A673 (cell line): ENCODE results near the gene C2orf72.

ENCODE experiments used
- EZH2 ChIP-seq: fragments of 200-600 bp; sonication (generic); IDR thresholded peaks from 2 replicates; pipeline ENCODE4 v1.6.1; 2017; ENCODE audit warnings: borderline replicate concordance, low read depth, mild to moderate bottlenecking, mixed read lengths, antibody characterized with exemption, low read length; ENCODE audit not compliant: poor library complexity, severe bottlenecking
- TF ChIP-seq, protein P1 (sequence below): fragments of 300-800, 200-600 bp; sonication (generic); conservative IDR thresholded peaks from 2 replicates; pipeline ENCODE4 v1.5.1; 2017; ENCODE audit warnings: low read depth, mild to moderate bottlenecking, antibody characterized with exemption, low read length, moderate library complexity, mixed read lengths

DNA sequence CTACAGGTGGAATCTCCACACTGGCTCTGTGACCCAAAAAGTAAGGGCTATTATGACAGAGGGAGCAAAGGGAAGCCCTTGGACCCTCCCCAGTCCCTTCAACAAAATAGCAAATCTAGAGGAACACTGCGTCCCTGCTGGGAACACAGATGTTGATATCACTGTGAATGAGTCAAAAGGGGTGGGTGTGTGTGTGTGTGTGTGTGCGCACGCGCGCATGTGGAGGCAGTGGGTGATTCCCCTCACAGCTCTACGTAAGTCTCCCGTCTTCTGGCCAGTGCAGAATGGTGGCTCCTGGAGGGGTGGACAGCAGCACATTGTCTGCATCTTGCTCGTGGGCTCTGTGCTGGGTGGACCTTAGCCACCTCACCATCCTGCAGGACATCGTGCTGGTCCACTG is 7.8 kb upstream of the C2orf72 start:
- TF ChIP-seq, protein P1, sequence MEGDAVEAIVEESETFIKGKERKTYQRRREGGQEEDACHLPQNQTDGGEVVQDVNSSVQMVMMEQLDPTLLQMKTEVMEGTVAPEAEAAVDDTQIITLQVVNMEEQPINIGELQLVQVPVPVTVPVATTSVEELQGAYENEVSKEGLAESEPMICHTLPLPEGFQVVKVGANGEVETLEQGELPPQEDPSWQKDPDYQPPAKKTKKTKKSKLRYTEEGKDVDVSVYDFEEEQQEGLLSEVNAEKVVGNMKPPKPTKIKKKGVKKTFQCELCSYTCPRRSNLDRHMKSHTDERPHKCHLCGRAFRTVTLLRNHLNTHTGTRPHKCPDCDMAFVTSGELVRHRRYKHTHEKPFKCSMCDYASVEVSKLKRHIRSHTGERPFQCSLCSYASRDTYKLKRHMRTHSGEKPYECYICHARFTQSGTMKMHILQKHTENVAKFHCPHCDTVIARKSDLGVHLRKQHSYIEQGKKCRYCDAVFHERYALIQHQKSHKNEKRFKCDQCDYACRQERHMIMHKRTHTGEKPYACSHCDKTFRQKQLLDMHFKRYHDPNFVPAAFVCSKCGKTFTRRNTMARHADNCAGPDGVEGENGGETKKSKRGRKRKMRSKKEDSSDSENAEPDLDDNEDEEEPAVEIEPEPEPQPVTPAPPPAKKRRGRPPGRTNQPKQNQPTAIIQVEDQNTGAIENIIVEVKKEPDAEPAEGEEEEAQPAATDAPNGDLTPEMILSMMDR: no peak
- no peak for TF ChIP-seq EZH2
